Dendritic cell treated with granulocyte-macrophage colony-stimulating factor and Interleukin-4, amounts not matched to agents 40 ng/mL and 50 ng/mL, for 4 days (primary cell): Measurements from ENCODE around the gene ADCY7.
A peak's percentile ranks its signal among the peaks of the same experiment; 100 is the strongest.

ENCODE experiments used
- H3K27ac Mint-ChIP-seq: one replicate; pipeline ENCODE4 v1.8.0; 2022; ENCODE audit warnings: mild to moderate bottlenecking, mixed read lengths
- H3K27me3 Mint-ChIP-seq: one replicate; pipeline ENCODE4 v1.8.0; 2022; ENCODE audit warnings: mild to moderate bottlenecking, mixed read lengths
- H3K36me3 Mint-ChIP-seq: one replicate; pipeline ENCODE4 v1.8.0; 2022; ENCODE audit warnings: low read depth, mixed read lengths
- H3K4me1 Mint-ChIP-seq: one replicate; pipeline ENCODE4 v1.8.0; 2022; ENCODE audit warnings: low read depth, mixed read lengths
- H3K4me3 Mint-ChIP-seq: one replicate; pipeline ENCODE4 v1.8.0; 2022; ENCODE audit warnings: mild to moderate bottlenecking, moderate library complexity, mixed read lengths
- H3K9me3 Mint-ChIP-seq: one replicate; pipeline ENCODE4 v1.8.0; 2022; ENCODE audit warnings: mixed read lengths
- intact Hi-C: fragments of 100-400 bp; cut with micrococcal nuclease; formaldehyde crosslinking; loops from one replicate; pipeline ENCODE4 v1.15.0; 2022

Gene ADCY7

GRCh38 chr16:50297301-50298074 lies 31.1 kb downstream of the ADCY7 start:
- intact Hi-C loops: no loop called here
- Mint-ChIP-seq H3K4me1 (peaks cover 43% of the 10 kb centered on the region), H3K27me3 (no peaks in the 10 kb centered on the region), H3K36me3 (peaks cover 100% of the 10 kb centered on the region), H3K9me3 (no peaks in the 10 kb centered on the region), H3K4me3 (no peak overlapping the region), H3K27ac (peak overlapping the region; percentile 48)

GRCh38 chr16:50298075-50298460 lies 31.7 kb downstream of the ADCY7 start:
- H3K4me3 Mint-ChIP-seq: no peak overlapping the region
- peaks cover 100% of the 10 kb centered on the region for H3K36me3 Mint-ChIP-seq
- H3K27me3 Mint-ChIP-seq: no peaks in the 10 kb centered on the region
- H3K4me1 Mint-ChIP-seq: peaks cover 38% of the 10 kb centered on the region
- intact Hi-C loops: no loop called here
- H3K9me3 Mint-ChIP-seq: no peaks in the 10 kb centered on the region
- H3K27ac Mint-ChIP-seq: no peak overlapping the region

GRCh38 chr16:50298591-50299507 lies 32.5 kb downstream of the ADCY7 start:
- peaks cover 37% of the 10 kb centered on the region for H3K4me1 Mint-ChIP-seq
- H3K4me3 Mint-ChIP-seq: no peak overlapping the region
- no peak overlapping the region for H3K27ac Mint-ChIP-seq
- no peaks in the 10 kb centered on the region for H3K9me3 Mint-ChIP-seq
- intact Hi-C loops: no loop called here
- no peaks in the 10 kb centered on the region for H3K27me3 Mint-ChIP-seq
- H3K36me3 Mint-ChIP-seq: peaks cover 100% of the 10 kb centered on the region

- intact Hi-C loops: no loop called here
- no peak overlapping the region for H3K27ac Mint-ChIP-seq
- H3K4me1 Mint-ChIP-seq: peaks cover 31% of the 10 kb centered on the region
- H3K4me3 Mint-ChIP-seq: no peak overlapping the region
- H3K9me3 Mint-ChIP-seq: no peaks in the 10 kb centered on the region
- H3K27me3 Mint-ChIP-seq: no peaks in the 10 kb centered on the region
- H3K36me3 Mint-ChIP-seq: peaks cover 100% of the 10 kb centered on the region
These were observed 33.3 kb downstream of the ADCY7 start for GRCh38 chr16:50299508-50300105.

- Mint-ChIP-seq H3K27ac (peak overlapping the region; percentile 63), H3K4me3 (no peak overlapping the region), H3K27me3 (no peaks in the 10 kb centered on the region), H3K36me3 (peaks cover 100% of the 10 kb centered on the region), H3K9me3 (no peaks in the 10 kb centered on the region), H3K4me1 (peaks cover 29% of the 10 kb centered on the region)
- intact Hi-C loops: no loop called here
These were observed 34.7 kb downstream of the ADCY7 start for GRCh38 chr16:50300942-50301625.

- Mint-ChIP-seq H3K4me1 (peaks cover 34% of the 10 kb centered on the region), H3K9me3 (no peaks in the 10 kb centered on the region), H3K36me3 (peaks cover 100% of the 10 kb centered on the region), H3K27me3 (no peaks in the 10 kb centered on the region), H3K4me3 (no peak overlapping the region), H3K27ac (peak overlapping the region; percentile 67)
- intact Hi-C loops: no loop called here
These were observed 35.5 kb downstream of the ADCY7 start for GRCh38 chr16:50301626-50302471.

GRCh38 chr16:50302472-50303005 lies 36.2 kb downstream of the ADCY7 start:
- Mint-ChIP-seq H3K27ac (peak overlapping the region; percentile 67), H3K4me1 (peaks cover 31% of the 10 kb centered on the region), H3K27me3 (no peaks in the 10 kb centered on the region), H3K9me3 (no peaks in the 10 kb centered on the region), H3K4me3 (no peak overlapping the region), H3K36me3 (peaks cover 100% of the 10 kb centered on the region)
- intact Hi-C loops: no loop called here

- Mint-ChIP-seq H3K9me3 (no peaks in the 10 kb centered on the region), H3K4me3 (no peak overlapping the region), H3K4me1 (peaks cover 30% of the 10 kb centered on the region), H3K36me3 (peaks cover 100% of the 10 kb centered on the region), H3K27me3 (no peaks in the 10 kb centered on the region), H3K27ac (peak overlapping the region; percentile 53)
- intact Hi-C loops: no loop called here
These were observed 36.8 kb downstream of the ADCY7 start for GRCh38 chr16:50303041-50303604.

GRCh38 chr16:50303605-50304466 lies 37.5 kb downstream of the ADCY7 start:
- no peak overlapping the region for H3K4me3 Mint-ChIP-seq
- intact Hi-C loops: no loop called here
- H3K9me3 Mint-ChIP-seq: no peaks in the 10 kb centered on the region
- H3K36me3 Mint-ChIP-seq: peaks cover 100% of the 10 kb centered on the region
- H3K27me3 Mint-ChIP-seq: no peaks in the 10 kb centered on the region
- H3K27ac Mint-ChIP-seq: peak overlapping the region; percentile 53
- H3K4me1 Mint-ChIP-seq: peaks cover 33% of the 10 kb centered on the region

GRCh38 chr16:50304467-50305440 lies 38.4 kb downstream of the ADCY7 start:
- intact Hi-C loops: no loop called here
- Mint-ChIP-seq H3K4me3 (no peak overlapping the region), H3K36me3 (peaks cover 100% of the 10 kb centered on the region), H3K9me3 (no peaks in the 10 kb centered on the region), H3K27me3 (no peaks in the 10 kb centered on the region), H3K4me1 (peaks cover 42% of the 10 kb centered on the region), H3K27ac (no peak overlapping the region)

- Mint-ChIP-seq H3K4me3 (no peak overlapping the region), H3K36me3 (peaks cover 100% of the 10 kb centered on the region), H3K4me1 (peaks cover 48% of the 10 kb centered on the region), H3K27me3 (no peaks in the 10 kb centered on the region), H3K9me3 (no peaks in the 10 kb centered on the region), H3K27ac (no peak overlapping the region)
- intact Hi-C loops: no loop called here
These were observed 39.2 kb downstream of the ADCY7 start for GRCh38 chr16:50305441-50306061.
